ENCODE measurements around the gene ADAM33. TPM values are rescaled to one million over a fixed set of nuclear protein-coding genes. Genes with fewer than 3 reads are reported as not detected.

ADAM33 gene
- polyA plus RNA-seq, 4 donors, result 6.5 to 10.5 (median 8.8) TPM

GRCh38 chr20:3710011-3710466 is 28.2 kb upstream of the ADAM33 start:
- no peak for DNase-seq (ENCODE audit: low read depth in 4 of 4, low spot score in 3 of 4)

DNA sequence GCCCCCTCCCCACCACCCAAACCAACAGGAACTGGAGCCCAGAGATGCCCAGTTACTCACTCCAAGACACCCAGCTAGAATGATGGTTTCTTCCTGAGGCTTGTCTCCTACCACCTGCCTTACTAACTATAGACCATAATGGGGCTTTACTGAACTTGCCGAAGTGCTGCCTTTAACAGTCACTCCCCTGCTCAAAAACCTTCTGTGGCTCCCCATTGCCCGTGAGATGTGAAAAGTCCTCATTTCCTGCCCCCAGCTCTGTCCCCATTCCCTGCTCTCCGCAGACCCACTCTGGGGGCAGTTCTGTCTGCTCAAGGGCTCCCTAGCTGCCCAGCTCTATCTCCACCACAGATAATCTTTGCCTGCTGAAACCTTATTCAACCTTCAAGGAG is 25.7 kb upstream of the ADAM33 start:
- no peak for DNase-seq (ENCODE audit: low read depth in 4 of 4, low spot score in 3 of 4)

DNA sequence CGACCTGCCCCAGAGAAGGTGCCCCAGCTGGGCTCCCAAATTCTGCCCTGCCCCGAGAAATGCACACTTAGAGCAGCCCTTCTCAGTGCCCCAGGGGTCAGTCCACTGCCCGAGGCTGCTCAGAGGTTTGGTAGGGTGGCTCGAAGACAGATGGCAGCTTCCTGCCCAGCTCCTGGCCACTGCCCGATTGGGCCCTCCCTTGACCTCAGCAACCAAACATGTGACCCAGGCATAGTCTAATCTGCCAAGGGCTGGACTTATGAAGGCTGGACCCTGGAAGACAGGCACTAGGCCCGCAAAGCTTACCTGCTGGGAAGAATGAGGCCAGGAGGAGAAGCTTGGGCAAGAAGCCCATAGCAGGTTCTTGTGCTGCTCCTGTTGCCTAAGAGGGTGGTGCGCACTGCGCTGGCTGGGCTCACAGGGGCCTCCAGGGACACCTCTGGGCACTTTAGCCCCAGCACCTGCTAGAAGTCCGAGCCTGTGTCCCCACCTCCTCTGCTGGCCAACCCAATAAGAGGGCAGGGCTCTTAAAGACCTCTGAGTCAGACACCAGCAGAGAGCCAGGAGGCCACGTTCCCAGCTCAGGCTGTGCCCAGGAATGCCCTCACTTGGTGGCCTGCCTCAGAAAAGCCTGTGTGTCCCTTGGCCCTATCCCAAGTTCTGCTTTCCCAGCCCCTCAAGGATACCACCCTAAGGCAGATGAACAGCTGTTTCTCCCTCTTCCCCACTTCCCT is 25.1 kb upstream of the ADAM33 start:
- DNase-seq (ENCODE audit: low read depth in 4 of 4, low spot score in 3 of 4), result no peak

DNA sequence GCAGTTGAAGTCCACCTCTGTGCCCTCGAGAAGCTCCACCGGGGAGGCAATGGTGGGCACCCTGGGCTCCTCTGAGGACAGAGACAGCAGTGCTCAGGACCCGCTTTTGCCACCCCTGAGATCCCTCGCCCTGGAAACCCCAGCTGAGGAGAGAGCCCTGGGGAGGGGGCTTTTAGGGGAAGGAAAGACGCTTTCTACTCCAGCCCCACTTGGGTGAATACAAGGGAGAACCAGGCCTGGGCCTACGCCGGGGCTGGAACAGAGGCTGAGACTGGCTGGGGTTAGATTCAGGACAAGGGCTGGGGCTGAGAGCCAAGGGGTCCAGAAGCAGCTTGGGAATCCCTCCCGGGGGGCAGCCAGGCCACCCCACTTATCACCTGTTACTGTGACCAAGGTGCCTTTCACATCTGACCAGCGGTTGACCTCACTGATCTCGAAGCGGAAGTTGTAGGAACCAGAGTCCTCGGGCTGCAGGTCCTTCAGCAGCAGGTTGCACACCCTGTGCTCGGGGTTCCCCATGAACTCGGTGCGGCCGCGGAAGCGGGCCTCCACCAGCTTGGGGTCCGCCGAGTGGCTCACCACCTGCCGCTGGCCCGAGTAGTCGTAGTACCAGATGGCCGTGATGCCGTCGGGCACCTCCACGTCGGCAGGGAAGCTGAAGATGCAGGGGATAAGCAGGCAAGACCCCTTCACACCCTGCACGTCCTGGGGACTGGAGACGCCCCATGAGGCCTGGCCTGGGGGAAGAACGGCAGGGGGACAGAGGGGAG is 24.3 kb upstream of the ADAM33 start:
- no peak for DNase-seq (ENCODE audit: low read depth in 4 of 4, low spot score in 3 of 4)

DNA sequence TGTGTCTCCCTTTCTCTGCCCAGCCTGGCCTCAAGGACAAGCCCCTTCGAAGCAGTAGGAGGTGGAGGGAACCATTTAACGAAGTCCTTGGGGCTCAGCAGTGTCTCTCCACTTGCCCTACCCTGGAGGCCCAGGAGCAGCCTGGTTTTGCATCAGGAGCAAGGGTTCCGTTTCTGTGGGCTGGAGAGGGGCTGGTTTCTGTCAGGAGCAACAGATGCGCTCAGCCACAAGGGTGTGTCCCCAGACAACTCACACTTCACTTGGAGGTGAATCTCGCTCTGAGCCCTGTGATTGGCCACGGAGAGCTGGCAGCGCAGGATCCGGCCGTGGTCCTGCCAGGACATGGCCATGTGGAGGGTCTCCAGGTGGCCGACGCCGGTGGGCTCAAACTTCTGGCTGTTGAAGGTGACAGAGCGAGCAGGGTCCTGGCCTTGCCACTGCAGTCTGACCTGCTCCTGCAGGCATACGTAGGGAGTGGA is 23.7 kb upstream of the ADAM33 start:
- DNase-seq (ENCODE audit: low read depth in 4 of 4, low spot score in 3 of 4), result no peak

GRCh38 chr20:3704087-3704486 is 22.3 kb upstream of the ADAM33 start:
- no peak for DNase-seq (ENCODE audit: low read depth in 4 of 4, low spot score in 3 of 4)

- no peak for DNase-seq (ENCODE audit: low read depth in 4 of 4, low spot score in 3 of 4)
Measured at GRCh38 chr20:3702611-3703391, 21.0 kb upstream of the ADAM33 start.

DNA sequence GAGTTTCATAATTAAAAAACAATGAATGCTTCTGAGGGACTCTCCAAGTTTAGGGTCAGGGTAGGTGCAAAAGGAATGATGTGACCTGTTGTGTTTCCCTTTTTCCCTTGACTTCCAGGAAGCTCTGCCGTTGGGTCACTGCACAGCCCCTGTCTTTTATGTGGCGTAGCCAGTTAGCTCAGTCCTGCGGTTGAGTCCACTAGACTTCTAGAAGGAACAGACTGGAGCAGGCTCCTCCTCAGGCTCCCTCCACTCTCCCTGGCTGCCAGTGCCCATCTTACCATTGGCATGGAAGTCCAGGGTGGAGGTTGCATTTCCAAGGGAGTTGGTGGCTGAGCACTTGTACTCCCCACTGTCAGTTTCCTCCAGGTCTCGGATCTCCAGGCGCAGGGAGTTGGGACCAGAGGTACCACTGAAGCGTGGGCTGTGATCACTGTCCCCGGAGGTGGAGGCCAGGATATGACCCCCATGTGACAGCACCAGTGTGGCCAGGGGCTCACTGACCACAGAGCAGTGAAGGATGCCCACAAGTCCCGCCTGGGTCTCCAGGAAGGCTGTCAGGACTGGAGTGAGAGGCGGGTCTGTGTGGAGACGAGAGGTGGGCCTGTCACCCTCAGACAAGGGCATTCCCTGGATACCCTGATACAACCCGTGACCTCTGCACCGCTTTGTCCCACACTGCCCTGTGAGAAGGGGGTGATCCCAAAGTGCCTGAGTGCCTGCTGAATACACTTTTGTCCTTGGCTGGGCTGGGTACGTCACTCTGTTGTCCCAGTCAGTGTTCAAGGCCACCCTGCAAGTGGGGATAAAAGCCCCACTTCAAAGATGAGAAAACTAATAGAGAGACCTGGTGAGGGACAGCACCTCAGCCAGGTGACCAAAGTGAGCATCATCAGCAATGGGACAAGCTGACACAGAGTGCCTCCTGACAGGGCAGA is 19.5 kb upstream of the ADAM33 start:
- DNase-seq (ENCODE audit: low read depth in 4 of 4, low spot score in 3 of 4), result no peak

- no peak for DNase-seq (ENCODE audit: low read depth in 4 of 4, low spot score in 3 of 4)
Measured at GRCh38 chr20:3699037-3699436, 17.2 kb upstream of the ADAM33 start.

- no peak for DNase-seq (ENCODE audit: low read depth in 4 of 4, low spot score in 3 of 4)
Measured at GRCh38 chr20:3698591-3699001, 16.8 kb upstream of the ADAM33 start.

- no peak for DNase-seq (ENCODE audit: low read depth in 4 of 4, low spot score in 3 of 4)
Measured at GRCh38 chr20:3697588-3698305, 15.9 kb upstream of the ADAM33 start.

DNA sequence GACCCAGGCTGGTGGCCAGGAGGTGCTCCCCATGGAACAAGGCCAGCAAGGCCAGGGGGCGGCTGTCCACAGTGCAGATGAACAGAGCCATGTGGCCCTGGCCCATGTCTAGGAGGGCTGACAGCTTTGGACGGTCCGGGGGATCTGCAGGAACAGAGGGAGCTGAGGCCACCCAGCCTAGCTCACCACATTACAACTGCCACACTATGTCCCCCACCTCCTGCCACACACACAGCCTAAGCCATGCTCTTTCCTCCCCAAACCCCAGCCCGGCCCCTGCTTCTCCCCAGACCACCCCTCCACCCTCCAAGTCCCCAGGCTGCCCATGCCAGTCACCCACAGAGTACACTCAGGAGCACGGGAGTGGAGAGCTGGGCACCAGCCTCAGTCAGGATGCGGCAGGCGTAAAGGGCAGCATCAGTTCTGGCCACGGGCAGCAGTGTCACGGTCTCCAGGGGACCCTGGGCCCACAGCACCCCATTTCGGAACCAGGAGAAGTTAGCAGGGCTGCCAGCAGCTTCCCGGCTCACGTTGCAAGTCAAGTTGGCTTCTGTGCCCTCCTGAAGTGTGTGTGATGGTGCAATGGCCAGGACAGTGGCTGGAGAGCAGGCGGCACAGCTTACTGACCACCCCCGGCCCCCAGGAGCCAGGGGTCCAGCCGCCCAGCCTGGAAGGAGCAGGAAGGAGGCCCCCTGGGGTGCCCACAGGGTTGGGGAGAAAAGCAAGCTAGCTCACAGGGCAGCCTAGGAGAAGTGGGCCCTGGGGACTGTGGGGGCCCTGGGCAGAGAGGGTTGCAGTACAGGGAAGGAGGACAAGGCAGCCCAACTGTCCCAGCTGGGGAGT is 15.2 kb upstream of the ADAM33 start:
- DNase-seq (ENCODE audit: low read depth in 4 of 4, low spot score in 3 of 4), result no peak

DNA sequence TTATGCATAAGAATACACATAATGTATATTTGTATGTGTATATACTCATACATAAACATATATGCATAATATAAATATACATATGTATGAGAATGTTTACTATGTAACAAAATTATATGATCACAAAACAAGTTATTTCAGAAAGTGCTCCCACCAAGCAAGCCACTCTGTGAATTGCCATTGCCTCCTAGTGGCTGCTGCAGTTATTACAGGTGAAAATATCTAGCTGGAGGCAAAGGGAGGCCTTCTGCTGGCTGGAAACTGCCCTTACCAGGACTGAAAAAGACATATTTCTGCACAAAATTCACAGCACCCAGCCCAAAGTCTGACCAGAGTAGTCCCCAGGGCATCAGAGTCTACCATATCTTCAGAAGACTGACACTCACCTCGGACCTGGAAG is 14.4 kb upstream of the ADAM33 start:
- no peak for DNase-seq (ENCODE audit: low read depth in 4 of 4, low spot score in 3 of 4)

DNA sequence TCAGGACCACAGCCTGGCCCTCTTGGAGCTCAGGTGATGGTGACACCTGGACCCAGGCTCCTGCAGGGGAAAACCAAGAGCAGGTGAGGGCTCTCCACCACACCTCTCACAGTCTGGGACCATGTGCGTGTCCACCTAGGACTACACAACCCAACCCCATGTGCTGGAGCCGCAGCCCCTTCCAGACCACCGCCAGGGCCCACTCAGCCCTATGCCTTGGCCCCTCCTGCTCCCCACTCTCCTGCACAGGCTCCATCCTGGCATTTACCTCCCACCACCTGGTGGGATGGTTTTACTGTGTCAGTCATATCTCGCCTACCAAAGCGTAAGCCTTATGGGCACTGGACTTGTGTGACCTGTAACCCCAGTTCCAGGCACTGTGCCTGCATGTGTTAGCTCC is 13.1 kb upstream of the ADAM33 start:
- no peak for DNase-seq (ENCODE audit: low read depth in 4 of 4, low spot score in 3 of 4)

GRCh38 chr20:3693376-3693775 is 11.6 kb upstream of the ADAM33 start:
- DNase-seq (ENCODE audit: low read depth in 4 of 4, low spot score in 3 of 4), result no peak

DNA sequence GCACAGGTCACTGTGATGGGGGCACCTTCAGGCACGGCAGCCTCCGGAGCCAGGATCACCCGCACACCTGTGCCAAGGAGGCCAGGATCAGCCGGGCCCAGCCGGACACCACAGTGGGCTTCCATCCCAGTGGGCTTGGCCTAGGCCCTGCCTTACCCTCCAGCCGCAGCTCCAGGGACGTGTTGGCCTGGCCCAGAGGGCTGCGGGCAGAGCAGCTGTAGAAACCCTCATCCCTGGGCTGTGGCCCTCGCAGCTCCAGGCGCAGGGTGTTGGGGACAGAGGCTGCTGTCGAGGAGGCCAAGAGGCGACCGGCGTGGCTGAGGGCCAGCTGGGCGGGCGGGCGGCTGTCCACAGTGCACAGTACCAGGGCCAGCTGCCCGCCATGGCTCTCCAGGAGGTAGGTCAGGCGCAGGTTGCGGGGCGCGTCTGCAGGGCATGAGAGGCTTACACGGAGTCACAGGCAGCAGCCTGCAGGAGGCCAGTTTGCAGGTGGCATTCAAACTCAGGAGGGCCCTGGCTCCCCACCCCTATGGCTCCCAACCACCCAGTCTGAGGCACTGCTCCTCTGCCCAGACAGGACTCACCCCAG is 11.0 kb upstream of the ADAM33 start:
- DNase-seq (ENCODE audit: low read depth in 4 of 4, low spot score in 3 of 4), result no peak

DNA sequence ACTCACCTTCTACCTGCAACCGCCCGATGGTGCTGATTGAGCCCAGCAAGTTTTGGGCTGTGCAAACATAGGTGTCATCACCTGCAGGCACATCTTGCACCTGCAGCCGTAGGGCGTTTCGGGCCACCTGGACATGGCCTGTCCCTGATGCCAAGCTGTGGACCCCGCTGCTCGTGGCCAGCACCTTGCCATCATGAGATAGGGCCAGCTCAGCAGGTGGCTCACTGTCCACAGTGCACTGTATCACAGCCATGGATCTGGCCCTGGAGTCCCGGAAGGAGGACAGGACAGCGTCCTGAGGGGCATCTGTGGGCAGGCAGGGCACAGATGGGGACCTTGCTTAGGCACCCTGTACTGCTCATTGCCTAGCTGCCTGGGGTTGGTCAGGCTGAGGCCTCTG is 10.1 kb upstream of the ADAM33 start:
- no peak for DNase-seq (ENCODE audit: low read depth in 4 of 4, low spot score in 3 of 4)

GRCh38 chr20:3691306-3691705 is 9.5 kb upstream of the ADAM33 start:
- DNase-seq (ENCODE audit: low read depth in 4 of 4, low spot score in 3 of 4), result no peak

Data from right renal pelvis (tissue), 4 donors.